IPS-18a (cell line): ENCODE measurements around the gene THOC3.
"Not testable (repeated sequence)": the region's sequence is repeated elsewhere in the genome, so short reads cannot be mapped to it uniquely, and the experiment has no call there.

Experiments
- H3K27ac ChIP-seq: one replicate; pipeline ENCODE4 v1.5.1; 2013; ENCODE audit warnings: low read length
- H3K27me3 ChIP-seq: one replicate; pipeline ENCODE4 v1.6.1; 2013; ENCODE audit warnings: mild to moderate bottlenecking, low read length; ENCODE audit not compliant: control insufficient read depth, insufficient read depth
- H3K36me3 ChIP-seq: one replicate; pipeline ENCODE4 v1.6.1; 2013; ENCODE audit warnings: low read depth, low read length; ENCODE audit not compliant: control insufficient read depth
- H3K4me1 ChIP-seq: one replicate; pipeline ENCODE4 v1.6.1; 2013; ENCODE audit warnings: low read depth, low read length; ENCODE audit not compliant: control insufficient read depth
- H3K4me3 ChIP-seq: one replicate; pipeline ENCODE4 v1.5.1; 2013; ENCODE audit warnings: low read length
- H3K9ac ChIP-seq: one replicate; pipeline ENCODE4 v1.6.1; 2013; ENCODE audit warnings: mild to moderate bottlenecking, low read length, moderate library complexity
- H3K9me3 ChIP-seq: one replicate; pipeline ENCODE4 v1.6.1; 2013; ENCODE audit warnings: low read depth, low read length; ENCODE audit not compliant: control insufficient read depth

THOC3 gene

DNA sequence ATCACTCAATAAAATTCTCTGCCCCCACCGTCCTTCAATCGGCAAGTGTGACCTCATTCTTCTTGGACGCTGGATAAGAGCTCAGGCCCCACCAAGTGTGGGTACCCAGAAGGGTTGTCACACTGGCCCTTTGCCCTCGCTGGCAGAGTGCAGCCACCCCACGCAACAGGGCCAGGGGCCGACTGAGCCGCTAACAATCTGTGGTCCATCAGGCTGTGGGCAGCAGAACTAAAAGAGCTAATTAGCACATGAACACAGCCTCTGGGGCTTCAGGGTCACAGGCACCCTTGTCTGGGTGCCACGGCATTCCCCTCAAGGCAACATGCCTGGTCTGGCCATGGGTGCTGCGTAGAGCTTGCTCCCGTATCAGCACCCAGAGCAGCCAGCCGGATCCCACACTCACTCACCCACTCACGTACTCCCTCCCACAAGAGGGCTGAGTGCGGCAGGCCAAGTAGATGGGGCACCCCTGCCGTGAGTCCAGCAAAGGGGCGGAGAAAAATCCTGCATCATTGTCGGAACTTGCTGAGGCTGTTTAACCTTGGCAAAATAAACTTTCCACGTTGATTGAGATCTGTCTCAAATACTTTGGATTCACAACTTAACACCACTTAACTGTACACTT is 11.4 kb upstream of the THOC3 start:
- not testable (repeated sequence) for H3K9ac ChIP-seq, H3K27ac ChIP-seq, H3K4me3 ChIP-seq, H3K27me3 ChIP-seq, H3K36me3 ChIP-seq, H3K9me3 ChIP-seq, H3K4me1 ChIP-seq

DNA sequence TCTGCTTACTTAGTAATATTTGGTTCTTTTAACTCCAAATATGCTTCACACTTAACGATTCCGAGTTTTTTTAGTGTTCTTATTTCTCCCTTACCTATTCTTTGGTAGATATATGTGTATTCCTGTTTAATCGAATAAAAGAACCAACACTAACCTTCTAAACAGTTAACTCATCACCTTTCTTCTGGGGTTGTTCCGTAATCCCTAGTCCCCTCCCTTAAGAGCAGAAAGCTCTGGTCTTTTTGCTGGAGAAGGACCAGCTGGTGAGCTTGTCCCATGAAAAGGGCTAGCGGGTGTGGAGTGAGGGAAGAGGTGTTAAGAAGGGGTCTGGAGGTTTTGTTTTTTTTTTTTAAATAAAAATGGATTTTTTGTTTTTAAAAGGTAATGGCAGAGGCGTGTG is 266 bp upstream of the THOC3 start:
- not testable (repeated sequence) for H3K27ac ChIP-seq, H3K36me3 ChIP-seq, H3K9ac ChIP-seq, H3K27me3 ChIP-seq, H3K9me3 ChIP-seq, H3K4me1 ChIP-seq
- H3K4me3 ChIP-seq: peak overlapping the region; percentile 68

DNA sequence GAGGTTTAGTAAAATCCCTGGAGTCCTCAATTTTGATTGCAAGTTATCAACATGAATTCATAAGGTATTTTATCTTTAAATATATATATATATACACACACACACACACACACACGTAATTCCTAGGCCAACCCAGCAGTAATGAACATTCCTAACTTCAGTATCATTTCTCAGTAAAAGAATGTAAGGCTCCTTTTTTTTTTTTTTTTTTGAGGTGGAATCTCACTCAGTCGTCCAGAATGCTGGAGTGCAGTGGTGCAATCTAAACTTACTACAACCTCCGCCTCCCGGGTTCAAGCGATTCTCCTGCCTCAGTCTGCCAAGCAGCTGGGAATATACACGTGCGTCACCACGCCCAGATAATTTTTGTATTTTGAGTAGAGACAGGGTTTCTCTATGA is 5.8 kb downstream of the THOC3 start:
- H3K36me3 ChIP-seq, H3K4me1 ChIP-seq, H3K4me3 ChIP-seq, H3K27ac ChIP-seq, H3K27me3 ChIP-seq, H3K9me3 ChIP-seq, H3K9ac ChIP-seq: not testable (repeated sequence)

DNA sequence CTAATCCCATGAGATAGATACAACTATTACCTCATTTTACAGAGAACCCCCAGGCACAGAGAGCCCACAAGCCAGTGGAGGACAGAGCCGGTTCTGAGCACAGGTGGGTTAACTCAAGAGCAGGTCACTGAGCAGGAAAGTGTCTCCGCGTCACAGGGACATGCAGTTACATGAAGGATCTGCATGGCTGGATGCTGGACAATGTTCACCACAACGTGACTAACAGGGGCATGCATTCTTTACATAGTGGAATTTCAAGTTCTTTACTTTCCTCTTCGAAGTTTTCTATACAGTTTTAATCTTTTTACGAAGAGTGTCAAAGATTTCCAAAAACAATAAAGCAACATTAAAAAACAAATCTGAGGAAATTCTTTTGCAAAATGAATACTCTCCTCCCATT is 7.9 kb downstream of the THOC3 start:
- not testable (repeated sequence) for H3K27ac ChIP-seq, H3K9me3 ChIP-seq, H3K9ac ChIP-seq, H3K36me3 ChIP-seq, H3K4me1 ChIP-seq, H3K4me3 ChIP-seq, H3K27me3 ChIP-seq

- not testable (repeated sequence) for H3K4me1 ChIP-seq, H3K36me3 ChIP-seq, H3K4me3 ChIP-seq, H3K9ac ChIP-seq, H3K9me3 ChIP-seq, H3K27ac ChIP-seq, H3K27me3 ChIP-seq
Measured at GRCh38 chr5:175958515-175958914, 9.6 kb downstream of the THOC3 start.

DNA sequence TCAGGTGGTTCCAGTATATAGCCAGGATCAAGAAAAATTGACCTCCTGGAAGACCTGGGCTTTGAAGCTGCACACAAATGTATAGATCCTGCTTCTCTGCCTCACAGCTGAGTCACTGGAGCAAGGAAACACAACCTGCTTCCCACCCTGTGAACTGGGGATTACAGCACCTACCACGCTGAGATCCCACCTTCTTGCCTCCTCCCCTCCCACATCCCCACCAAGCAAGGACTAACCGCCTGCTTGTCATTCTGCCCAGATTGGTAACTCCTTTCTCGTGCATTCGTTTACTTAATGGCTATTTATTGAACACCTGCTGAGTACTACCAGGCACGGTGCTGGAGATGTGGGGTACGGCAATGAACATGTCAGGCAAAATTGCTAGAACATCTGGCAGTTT is 14.0 kb downstream of the THOC3 start:
- H3K9me3 ChIP-seq, H3K4me1 ChIP-seq, H3K4me3 ChIP-seq, H3K36me3 ChIP-seq, H3K9ac ChIP-seq, H3K27ac ChIP-seq, H3K27me3 ChIP-seq: not testable (repeated sequence)

DNA sequence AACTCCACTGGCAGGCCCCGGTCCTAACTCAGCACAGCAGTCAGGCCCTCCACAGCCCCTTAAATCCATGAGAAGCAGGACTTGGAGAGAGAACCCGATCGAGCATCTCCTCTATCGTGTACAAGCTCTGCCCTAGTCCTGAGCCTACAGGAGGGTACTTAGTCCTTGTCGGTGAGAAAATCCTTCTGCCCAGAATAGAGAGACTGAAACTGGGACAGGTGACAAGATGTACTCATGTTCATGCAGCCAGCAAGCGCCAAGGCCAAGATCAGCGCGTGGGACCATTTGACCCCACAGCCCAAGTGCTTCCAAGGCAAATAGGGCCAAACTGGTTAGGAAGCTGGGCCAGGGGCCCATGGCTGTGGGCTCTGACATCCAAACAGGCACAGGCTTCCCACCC is 15.3 kb downstream of the THOC3 start:
- not testable (repeated sequence) for H3K9ac ChIP-seq

GRCh38 chr5:175951339-175951969 is 16.7 kb downstream of the THOC3 start:
- not testable (repeated sequence) for H3K4me1 ChIP-seq, H3K4me3 ChIP-seq, H3K36me3 ChIP-seq, H3K9me3 ChIP-seq, H3K27me3 ChIP-seq, H3K27ac ChIP-seq, H3K9ac ChIP-seq

More for the DNA sequence above, 15.3 kb downstream of the THOC3 start:
- not testable (repeated sequence) for H3K36me3 ChIP-seq, H3K27me3 ChIP-seq, H3K4me3 ChIP-seq, H3K4me1 ChIP-seq, H3K9me3 ChIP-seq, H3K27ac ChIP-seq

- H3K36me3 ChIP-seq, H3K27me3 ChIP-seq, H3K9me3 ChIP-seq: not testable (repeated sequence)
Measured at GRCh38 chr5:175948329-175949108, 19.6 kb downstream of the THOC3 start.

DNA sequence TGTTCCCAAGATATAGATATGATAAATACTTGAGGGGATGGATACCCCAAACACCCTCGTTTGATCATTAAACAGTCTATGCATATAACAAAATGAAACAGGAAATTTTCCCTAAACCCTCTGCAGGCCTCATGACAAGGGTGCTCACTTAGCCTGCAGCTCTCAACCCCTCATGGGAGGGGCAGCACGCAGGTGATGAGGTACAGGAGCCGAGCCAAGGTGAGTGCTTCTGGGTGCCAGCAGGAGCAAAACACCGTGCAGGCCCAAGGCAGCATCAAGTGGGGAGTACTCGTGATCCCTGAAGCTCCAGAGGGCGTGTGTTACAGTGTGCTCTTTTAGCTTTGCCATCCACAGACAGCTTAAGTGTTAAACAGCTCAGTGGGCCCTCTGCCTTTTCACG is 24.9 kb downstream of the THOC3 start:
- H3K9me3 ChIP-seq, H3K27ac ChIP-seq, H3K27me3 ChIP-seq, H3K9ac ChIP-seq, H3K36me3 ChIP-seq, H3K4me1 ChIP-seq, H3K4me3 ChIP-seq: not testable (repeated sequence)

More at GRCh38 chr5:175948329-175949108, 19.6 kb downstream of the THOC3 start:
- H3K4me3 ChIP-seq, H3K4me1 ChIP-seq, H3K9ac ChIP-seq, H3K27ac ChIP-seq: not testable (repeated sequence)

GRCh38 chr5:175940632-175941031 is 27.5 kb downstream of the THOC3 start:
- not testable (repeated sequence) for H3K27ac ChIP-seq, H3K4me3 ChIP-seq, H3K27me3 ChIP-seq, H3K9me3 ChIP-seq, H3K36me3 ChIP-seq, H3K9ac ChIP-seq, H3K4me1 ChIP-seq

DNA sequence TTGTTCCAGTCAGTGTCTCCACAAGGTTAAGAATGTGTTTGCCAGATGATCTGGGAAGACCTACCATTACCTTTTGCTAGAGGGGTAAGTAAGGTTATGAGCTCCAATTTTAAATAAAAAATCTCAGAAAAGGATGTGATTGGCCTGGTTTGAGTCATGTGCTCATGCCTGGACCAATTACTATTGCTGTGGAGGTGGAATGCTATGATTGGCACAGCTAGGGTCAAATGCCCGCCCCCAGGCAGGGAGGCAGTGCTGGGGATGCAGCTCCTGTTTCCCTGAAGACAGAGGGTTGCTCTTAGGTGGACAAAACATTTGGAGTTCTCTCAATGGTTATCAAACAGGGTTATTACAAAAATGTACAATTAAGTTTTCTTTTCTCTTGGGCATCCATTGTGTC is 29.6 kb downstream of the THOC3 start:
- H3K4me1 ChIP-seq, H3K9me3 ChIP-seq, H3K27ac ChIP-seq, H3K4me3 ChIP-seq, H3K36me3 ChIP-seq, H3K27me3 ChIP-seq, H3K9ac ChIP-seq: not testable (repeated sequence)
